GM18498 (cell line): ENCODE measurements around the gene LPAR2.
A peak's percentile ranks its signal among the peaks of the same experiment; 100 is the strongest.
"Not testable (repeated sequence)": the region's sequence is repeated elsewhere in the genome, so short reads cannot be mapped to it uniquely, and the experiment has no call there.

Experiments used
- ATAC-seq: cut with Tn5 transposase; IDR thresholded peaks from one replicate; pipeline ENCODE4 v1.9.1; 2021; ENCODE audit warnings: mild to moderate bottlenecking, moderate library complexity; ENCODE audit not compliant: unreplicated experiment

Gene LPAR2

DNA sequence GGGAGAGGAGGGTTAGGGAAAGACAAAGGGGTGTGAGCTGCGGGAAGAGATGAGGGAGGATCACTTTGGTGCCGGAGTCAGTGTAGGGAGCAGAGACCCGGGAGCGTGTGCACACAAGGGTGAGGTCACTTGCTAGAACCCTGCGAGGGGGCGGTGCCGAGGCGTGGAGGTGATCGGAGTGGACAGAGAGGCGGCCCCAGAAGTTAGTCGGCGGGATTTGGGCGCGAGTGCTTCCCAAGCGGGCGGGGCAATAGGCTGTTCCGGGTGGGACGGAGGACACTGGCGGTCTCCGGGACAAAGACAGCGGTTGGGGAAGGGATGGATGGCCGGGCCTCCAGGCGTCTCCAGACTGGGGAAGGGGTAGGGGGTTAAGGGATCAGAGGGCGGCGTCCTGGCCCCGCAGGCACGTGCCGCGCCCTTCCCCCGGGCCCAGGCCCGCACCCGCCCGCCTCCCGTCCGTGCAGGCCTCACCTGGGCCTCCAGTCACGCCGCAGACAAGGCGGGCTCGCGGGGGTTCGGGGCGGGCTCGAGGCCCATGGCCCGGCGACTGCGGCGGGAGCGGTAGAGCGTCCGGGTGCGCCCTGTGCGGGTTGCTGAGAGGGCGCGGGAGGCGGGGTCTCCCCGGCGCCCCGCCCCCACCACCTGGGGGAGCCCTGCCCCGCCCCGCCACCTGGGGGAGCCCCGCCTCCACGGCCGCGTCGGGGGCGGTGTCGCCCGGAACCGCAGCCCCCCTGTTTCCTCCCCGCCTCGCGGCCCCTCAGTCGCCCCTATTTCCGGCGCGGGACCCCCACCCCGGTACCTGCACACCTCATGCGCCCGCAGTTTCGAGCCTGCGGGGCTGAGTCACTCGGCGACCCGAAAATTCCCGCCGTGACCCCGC, at the start of gene LPAR2:
LPAR2 (minus strand) TSS at position 600 of the 880 bp plus-strand sequence. CDS start 945 bp downstream, outside the sequence.
- peak; percentile 60 for ATAC-seq

DNA sequence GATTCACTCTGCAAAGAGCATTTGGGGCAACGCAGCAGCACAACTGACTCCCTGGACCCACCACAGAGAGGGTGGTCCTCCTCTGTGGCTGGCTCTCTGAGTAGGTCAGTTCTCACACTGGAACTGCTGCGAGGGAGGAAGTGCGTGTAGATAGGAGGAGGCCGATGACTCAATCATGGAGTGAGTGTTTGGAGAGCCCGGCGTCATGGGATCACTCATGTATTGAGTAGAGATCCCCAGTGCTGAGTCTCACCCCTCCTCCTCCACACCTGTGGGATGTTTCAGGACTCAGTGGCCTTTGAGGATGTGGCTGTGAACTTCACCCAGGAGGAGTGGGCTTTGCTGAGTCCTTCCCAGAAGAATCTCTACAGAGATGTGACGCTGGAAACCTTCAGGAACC, 49.6 kb upstream of the LPAR2 start:
- no peak for ATAC-seq

DNA sequence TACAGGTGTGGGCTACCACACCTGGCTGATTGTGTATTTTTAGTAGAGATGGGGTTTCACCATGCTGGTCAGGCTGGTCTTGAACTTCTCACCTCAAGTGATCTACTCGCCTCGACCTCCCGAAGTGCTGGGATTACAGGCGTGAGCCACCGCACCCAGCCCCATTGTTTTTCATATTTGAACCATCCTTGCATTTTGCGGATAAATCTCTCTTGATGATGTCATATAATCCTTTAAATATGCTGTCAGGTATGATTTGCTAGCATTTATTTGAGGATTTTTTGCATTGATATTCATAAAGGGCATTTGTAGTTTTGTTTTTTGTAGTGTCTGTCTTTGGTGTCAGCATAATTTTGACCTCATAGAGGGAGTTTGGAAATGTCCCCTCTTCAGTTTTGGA, 46.3 kb upstream of the LPAR2 start:
- no peak for ATAC-seq

DNA sequence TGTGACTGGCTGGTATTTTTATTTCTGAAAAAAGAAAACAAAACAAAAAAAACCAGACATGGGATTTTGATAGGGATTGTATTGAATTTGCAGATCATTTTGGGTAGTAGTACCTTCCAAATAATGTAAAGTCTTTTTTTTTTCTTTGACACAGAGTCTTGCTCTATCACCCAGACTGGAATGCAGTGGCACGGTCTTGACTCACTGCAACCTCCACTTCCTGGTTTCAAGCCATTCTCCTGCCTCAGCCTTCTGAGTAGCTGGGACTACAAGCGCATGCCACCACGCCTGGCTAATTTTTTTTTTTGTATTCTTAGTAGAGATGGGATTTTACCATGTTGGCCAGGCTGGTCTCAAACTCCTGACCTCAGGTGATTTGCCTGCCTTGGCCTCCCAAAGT, 44.8 kb upstream of the LPAR2 start:
- no peak for ATAC-seq

DNA sequence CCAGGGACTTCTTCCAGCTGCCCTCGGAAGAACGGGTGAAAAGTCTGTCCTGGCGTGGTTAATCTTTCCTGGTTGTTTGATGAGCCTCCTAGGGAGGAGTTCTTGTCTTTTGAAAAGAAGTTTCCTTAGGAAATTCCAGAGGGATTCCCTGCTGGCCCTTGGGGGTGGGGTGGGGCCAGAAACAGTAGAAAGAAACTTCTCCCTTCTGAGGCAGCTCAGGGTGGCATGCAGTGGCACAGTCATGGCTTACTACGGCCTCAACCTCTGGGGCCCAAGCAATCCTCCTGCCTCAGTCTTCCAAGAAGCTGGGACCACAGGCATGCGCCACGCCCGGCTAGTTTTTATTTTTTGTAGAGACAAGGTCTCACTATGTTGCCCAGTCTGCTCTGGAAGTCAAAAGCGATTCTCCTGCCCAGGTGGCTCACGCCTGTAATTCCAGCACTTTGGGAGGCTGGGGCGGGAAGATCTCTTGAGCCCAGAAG, 42.1 kb upstream of the LPAR2 start:
- ATAC-seq, result no peak

DNA sequence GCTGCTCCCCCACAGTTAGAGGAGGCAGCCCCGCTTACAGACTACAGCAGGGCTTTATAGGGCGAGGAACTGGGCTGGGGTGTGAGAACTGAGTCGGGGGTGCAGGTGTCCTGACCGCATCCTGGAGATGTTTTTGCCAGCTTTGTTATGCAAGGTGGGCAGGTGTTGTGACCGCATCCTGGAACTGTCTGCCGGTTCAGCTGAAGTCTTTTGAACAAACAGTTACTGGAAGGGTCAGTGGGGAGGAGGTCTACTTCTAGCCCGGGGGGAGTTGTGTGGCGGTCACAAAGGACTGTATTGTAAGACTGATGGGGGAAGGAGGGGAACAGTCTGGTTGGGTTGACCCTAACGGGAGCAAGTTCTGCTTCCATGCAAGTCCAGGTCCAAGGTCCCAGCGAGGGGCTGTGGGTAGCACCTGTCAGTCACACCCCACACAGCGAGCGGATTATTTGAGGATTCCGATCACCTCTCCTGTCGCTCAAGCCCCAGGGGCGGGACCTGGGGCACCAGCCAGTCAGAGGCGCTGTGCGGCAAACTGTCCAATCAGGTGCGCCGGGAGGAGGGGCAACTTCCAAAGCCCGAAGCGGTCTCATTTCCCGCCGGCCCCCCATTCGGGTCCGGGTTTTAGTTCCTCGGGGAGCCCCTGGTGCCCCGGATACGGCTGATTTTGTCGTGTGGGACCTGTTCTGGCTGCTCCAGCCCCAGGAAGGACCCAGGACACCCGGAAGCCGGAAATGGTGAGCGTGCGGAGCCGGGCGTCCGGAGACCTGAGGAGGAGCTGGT, 40.4 kb upstream of the LPAR2 start, which contains the start of gene ZNF101:
ZNF101 (plus strand) TSS at position 610 of the 783 bp plus-strand sequence; CDS start at position 735, 125 bp downstream.
- peak; percentile 70 for ATAC-seq

DNA sequence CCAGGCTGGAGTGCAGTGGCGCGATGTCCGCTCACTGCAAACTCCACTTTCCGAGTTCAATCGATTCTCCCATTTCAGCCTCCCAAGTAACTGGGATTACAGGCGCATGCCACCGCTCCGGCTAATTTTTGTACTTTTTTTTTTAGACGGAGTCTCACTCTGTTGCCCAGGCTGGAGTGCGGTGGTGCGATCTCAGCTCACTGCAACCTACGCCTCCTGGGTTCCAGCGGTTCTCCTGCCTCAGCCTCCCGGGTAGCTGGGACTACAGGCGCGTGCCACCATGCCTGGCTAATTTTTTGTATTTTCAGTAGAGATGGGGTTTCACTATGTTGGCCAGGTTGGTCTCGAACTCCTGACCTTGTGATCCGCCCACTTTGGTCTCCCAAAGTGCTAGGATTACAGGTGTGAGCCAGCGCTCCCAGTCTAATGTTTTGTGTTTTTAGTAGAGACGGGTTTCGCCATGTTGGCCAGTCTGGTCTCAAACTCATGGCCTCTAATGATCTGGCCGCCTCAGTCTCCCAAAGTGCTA, 37.5 kb upstream of the LPAR2 start:
- ATAC-seq, result not testable (repeated sequence)

DNA sequence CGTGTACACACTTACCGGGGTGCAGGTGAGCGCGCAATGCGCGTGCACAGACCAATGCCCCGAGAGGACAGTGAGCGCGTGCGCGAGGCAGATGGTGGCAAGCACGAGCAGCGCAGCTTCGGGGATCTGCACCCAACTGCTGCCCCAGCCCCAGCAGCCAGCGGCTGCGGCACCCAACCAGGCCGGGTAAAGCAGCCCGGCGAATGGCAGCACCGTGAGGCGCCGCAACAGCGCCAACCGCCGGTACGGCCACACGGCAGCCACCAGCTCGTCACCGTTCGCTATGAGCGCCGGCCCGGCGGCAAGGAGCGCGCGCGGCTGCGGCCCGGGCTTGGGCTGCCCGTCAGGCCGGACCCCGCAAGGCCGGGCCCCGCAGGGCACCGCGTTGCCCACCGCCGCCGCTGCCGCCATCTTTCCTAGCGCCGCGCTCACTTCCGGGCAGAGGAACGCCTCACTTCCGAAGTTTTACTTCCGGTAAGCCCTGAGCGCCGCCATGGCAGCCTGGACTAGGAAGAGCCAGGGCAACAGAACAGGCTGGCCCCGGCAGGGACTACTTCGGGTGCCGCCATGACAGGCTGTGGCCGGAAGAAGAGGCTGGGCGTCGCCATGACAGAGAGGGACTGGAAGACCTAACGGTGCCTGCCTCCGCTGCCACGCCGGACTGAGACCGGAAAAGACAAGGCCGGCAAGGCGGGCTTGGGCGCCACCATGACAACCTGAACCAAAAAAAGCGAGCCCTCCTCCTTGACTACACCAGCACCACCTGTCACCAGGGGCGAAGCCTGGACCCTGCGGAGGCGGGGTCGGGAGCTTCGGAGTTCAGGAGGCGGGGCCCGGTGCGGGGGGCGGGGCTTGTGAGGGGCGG, 35.5 kb upstream of the LPAR2 start, which contains the start of gene ATP13A1:
ATP13A1 (minus strand) TSS at position 421 of the 865 bp plus-strand sequence; CDS start at position 411, 10 bp downstream.
- peak; percentile 71 for ATAC-seq

DNA sequence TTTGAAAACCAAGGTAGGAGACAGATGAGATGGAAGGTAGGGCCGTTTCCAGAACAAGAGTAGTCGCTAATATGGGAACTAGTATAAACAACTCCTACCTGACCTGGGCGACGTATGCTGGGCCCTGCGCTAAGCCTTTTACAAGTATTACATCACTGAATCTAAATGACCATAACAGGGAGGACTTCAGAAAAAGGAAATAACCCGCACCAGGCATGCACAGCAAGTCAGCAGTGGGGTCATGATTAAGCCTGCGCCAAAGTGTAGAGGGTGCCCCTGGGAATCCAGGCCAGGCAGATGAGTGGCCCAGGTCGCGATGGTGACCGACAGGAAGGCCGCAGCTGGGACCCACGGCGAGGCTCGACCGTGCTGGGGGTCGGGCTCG, 34.8 kb upstream of the LPAR2 start:
- ATAC-seq, result no peak

DNA sequence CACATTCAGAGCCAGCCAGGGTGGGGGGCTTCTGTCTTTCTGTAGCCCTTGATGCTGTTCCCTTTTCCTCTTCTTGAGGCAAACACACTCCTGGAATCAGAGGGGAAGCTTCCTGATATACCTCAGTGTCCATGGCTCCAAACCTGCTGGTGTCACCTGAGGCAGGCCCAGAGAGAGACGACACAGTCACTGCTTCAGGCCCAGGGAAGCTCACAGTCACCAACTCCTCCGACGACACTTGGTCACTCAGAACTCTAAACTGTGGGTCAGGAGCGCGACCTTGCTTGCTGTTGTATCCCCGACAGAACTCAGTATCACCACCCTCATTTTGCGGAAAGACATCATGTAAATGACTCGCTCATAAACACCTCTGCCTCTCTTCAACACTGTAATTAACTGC, 34.3 kb upstream of the LPAR2 start:
- no peak for ATAC-seq

DNA sequence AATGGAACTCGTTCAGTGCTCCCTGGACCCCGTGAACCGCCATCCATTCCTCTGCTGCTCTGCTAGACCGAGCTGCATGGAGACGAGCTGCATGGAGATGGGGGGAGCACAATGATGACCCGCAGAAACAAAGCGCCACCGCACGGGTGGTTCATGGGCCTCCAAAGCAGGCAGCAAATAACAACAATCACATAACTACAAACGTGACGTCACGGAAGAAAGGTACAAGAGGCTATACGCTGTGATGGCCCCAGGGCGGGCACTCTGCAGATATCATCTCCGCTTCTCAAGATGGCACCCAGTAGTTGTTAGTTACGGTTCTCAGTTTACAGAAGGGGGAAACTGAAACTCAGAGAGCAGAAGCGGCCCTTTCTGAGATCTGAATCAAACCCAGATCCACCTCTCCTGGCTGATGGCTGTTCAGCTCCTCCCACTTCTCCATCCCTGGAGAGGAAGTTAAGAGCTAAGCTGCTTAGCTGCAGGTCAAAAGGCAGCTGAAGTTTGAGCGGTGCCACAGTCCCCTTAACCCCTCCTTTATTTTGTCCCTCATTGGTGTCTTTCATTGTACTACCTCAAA, 33.7 kb upstream of the LPAR2 start:
- peak; percentile 39 for ATAC-seq

DNA sequence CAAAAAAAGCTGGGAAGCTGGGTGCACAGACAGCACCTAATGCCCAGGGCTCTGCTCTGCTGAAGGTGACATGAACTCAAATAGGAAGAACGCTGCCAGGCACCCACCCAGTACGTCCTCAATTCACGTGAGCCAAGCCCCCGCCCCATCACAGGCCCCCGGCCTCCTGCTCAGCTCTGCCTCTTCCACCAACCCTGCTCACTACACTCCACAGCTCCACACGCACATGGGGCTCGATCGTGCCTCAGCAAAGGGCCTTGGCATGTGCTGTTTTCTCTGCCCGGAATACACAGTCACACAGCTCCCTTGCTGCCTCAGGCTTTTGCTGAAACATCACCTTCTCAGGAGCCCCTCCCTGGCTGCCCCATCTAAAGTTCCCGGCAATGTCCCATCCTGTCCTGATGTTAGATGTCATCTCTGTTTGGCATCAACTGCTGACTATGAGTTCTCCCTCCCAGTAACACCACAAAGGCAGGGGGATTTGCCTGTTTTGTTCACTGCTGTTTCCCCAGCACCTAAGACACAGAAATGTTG, 33.2 kb upstream of the LPAR2 start:
- ATAC-seq, result no peak

DNA sequence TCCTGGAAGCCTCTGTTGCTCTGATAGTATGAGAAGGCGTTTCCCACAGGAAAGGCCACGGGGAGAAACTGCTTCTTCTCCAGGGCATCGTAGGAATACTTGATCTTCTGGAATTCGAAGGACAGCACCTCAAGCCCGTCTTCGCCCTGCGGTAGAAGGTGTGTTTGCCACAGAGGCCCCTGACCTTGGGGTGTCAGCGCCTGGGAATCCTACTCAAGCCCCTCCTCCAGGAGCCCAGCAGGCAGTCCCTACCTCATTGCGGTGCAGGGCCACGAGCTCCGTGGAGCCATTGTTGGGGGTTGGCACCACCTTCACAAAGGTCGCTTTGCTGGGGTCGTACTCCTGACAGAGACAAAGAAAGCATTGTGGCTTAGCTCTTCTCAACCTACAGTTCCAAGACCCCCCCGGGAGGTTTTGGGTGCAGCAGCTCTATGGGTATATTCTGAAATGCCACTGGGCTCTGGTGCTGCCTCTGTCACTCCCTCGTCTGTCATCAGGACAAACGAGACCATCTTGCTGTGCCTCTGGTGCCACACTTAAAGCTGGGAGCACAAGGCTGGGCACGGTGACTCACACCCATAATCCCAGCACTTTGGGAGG, 31.7 kb upstream of the LPAR2 start:
- no peak for ATAC-seq

DNA sequence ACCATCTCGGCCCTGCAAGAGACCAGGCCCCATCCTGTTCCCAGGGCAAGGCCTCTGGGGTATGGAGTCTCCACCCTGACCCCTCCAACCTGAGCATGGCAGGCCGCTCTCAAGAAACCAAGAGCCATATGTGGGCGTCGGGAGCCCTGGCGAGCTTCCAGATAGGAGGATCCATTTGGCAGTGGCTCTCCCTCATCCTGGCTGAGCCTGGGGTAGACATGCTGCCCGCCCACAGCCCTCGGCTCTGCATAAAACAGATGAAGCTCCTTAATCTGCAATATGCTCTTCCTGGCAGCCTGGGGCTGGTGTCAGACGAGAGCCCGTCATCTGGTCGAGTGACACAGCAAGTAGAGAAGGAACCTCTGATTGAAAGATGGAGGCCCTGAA, 29.4 kb upstream of the LPAR2 start:
- no peak for ATAC-seq

DNA sequence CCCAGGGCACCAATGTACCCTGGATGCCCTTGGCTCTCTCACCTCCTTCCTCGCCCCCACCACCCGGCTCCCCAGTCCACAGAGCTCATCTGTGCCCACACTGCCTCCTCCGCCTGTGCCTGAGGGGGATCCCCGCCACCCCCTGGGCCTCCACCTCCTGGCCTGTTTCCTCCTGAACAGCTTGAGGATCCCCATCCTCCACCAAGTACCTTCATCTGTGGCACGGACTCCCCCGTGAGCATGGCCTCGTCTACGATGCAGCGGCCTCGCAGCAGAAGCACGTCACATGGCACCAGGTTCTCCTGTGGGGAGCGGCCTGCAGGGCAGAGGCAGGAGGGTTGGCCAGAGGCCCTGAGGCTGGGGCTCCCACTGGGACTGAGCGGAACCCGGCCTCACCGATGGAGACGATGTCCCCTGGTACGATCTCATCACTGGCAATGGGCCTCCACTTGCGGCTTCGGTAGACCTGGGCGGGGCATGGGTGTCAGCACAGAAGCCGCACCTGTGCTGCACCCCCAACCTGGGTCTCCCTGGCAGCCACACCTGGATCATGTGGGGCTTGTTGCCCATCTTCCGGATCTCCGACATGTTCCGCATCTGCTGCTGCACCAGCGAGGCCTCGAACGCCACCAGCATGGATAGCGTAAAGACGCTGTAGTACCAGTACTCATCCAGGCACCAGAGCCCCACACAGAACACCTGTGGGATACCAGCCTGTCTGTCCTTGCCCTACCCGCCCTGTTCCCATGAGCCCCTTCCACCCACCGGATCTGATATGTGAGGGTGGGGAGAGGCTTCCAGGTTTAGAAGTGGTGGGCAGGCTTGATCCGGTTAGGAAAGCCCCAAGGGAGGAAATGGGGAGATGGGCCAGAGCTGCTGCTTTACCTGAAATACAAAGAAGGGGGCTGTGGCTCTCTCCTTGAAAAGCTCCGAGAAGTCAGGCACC, 28.7 kb upstream of the LPAR2 start:
- ATAC-seq, result no peak

DNA sequence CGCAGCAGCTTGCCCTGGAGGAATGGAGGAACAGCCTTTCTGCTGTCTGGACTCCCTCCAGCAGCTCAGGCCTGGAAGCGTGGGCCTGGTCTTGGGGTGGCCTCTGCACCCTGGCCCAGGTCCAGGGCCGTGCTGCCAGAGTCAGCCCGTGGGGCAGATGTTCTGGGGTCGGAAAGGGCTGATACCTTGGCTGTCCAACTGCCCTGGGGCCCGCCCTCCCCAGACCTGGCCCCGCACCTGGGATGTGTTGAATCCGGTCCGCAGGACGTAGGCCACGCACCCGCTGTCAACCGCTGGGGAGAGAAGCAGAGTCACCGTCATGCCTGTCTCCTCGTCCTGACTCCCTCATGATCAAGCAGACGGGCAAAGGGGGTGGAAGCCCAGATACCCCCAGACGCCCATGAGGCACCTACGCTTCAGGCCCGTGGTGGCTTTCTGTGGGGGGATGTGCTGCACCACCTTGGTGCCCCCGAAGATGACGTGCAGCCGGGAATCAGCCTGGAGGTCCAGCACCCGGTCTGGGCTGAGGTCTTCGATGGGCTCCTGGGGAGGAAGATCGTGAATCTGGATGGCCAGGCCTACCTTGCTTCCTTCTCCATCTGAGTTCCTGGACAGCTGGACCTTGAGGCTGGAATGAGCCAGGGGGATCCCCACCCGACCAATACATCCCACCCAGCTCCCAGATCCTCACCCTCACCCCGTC, 27.8 kb upstream of the LPAR2 start:
- ATAC-seq, result no peak

DNA sequence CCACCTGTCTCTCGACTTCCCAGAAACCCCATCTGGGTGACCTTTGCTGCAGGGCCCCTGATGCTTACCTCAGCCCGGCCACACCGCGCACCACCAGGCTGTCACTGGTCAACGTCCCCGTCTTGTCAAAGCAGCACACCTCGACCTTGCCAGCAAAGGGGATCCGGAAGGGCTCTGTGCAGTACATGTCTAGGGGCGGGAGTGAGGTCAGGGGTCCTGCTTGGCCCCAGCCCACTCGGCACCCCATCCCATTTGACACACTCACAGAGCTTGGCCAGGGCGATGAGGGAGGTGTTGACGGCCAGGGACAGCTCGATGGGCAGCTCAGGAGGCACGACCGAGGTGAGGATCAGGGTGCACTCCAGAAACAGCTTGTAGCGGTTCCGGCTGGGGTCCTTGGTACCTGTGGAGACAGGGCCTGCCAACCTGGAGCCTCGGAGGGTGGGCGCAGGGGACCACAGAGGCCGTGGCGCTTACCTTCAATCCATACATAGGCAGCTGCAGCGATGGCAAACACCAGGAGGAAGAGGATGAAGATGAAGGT, 27.1 kb upstream of the LPAR2 start:
- ATAC-seq, result no peak
